ENCODE measurements around the gene SPATA4.

DNA sequence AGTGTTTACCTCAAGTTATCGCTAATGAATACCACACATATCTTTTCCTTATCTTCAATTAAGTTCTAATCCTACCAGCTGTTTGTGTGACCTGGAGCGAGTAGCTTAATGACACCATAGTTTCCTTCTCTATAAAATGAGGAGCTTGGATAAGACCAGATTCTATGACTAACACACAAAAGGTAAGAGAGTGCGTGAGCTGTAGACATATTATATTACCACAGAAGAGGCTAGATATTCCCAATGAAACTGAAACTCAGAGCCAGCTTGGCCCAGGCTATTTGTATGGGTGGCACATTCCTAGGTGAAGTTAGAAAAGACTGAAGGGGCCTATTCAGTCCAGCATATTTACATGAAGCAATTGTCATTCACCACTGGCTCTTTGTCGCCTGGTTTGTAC is 43.4 kb upstream of the SPATA4 start:
- TF ChIP-seq POLR2A (IDR thresholded peaks at IDR 0.05; ENCODE audit: extremely low read depth, insufficient read length): no peak
- TF ChIP-seq, protein P1, sequence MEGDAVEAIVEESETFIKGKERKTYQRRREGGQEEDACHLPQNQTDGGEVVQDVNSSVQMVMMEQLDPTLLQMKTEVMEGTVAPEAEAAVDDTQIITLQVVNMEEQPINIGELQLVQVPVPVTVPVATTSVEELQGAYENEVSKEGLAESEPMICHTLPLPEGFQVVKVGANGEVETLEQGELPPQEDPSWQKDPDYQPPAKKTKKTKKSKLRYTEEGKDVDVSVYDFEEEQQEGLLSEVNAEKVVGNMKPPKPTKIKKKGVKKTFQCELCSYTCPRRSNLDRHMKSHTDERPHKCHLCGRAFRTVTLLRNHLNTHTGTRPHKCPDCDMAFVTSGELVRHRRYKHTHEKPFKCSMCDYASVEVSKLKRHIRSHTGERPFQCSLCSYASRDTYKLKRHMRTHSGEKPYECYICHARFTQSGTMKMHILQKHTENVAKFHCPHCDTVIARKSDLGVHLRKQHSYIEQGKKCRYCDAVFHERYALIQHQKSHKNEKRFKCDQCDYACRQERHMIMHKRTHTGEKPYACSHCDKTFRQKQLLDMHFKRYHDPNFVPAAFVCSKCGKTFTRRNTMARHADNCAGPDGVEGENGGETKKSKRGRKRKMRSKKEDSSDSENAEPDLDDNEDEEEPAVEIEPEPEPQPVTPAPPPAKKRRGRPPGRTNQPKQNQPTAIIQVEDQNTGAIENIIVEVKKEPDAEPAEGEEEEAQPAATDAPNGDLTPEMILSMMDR (IDR thresholded peaks at IDR 0.05; ENCODE audit: low read depth, low read length): no peak
- TF ChIP-seq, protein P2, sequence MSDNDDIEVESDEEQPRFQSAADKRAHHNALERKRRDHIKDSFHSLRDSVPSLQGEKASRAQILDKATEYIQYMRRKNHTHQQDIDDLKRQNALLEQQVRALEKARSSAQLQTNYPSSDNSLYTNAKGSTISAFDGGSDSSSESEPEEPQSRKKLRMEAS (IDR thresholded peaks at IDR 0.05; ENCODE audit: low read depth, low read length): no peak

Data from NB4 (cell line).